Hepatocyte (in vitro differentiated cells): ENCODE measurements around the gene CDH4.

ENCODE experiments used
- EZH2 ChIP-seq: fragments of 200-600 bp; sonication (generic); IDR thresholded peaks from 2 replicates; pipeline ENCODE4 v1.6.1; 2016; ENCODE audit warnings: antibody characterized with exemption, mild to moderate bottlenecking, borderline replicate concordance
- EZH2phosphoT487 ChIP-seq: fragments of 200-600 bp; sonication (generic); IDR thresholded peaks from one replicate; pipeline ENCODE4 v1.6.1; 2018; ENCODE audit warnings: antibody characterized with exemption, mild to moderate bottlenecking, low read depth, moderate library complexity; ENCODE audit not compliant: unreplicated experiment, severe bottlenecking
- TF ChIP-seq, protein P1 (sequence below): fragments of 200-600 bp; sonication (generic); IDR thresholded peaks from 2 replicates; pipeline ENCODE4 v1.5.1; 2016; ENCODE audit warnings: antibody characterized with exemption, mild to moderate bottlenecking; ENCODE audit not compliant: poor library complexity

DNA sequence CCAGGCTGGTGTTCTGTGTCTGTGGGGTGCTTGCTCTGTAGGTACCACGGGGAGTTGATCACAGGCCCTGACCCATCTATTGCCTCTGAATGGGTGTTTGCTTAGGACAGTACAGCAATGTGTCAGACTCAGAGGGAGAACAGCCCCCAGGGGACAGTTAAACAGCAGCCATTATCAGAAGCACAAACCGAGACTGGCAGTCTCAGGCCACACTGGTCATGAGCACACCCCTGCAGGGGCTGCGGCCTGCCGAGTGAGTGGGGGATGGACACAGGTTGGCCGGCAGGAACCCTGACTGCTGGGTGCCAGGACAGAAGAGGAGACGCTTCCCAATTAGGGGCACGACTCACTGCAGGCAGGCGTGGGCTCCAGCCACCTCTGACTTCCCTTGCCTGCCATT lies 395.6 kb downstream of the CDH4 start:
- TF ChIP-seq, protein P1, sequence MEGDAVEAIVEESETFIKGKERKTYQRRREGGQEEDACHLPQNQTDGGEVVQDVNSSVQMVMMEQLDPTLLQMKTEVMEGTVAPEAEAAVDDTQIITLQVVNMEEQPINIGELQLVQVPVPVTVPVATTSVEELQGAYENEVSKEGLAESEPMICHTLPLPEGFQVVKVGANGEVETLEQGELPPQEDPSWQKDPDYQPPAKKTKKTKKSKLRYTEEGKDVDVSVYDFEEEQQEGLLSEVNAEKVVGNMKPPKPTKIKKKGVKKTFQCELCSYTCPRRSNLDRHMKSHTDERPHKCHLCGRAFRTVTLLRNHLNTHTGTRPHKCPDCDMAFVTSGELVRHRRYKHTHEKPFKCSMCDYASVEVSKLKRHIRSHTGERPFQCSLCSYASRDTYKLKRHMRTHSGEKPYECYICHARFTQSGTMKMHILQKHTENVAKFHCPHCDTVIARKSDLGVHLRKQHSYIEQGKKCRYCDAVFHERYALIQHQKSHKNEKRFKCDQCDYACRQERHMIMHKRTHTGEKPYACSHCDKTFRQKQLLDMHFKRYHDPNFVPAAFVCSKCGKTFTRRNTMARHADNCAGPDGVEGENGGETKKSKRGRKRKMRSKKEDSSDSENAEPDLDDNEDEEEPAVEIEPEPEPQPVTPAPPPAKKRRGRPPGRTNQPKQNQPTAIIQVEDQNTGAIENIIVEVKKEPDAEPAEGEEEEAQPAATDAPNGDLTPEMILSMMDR: no peak
- TF ChIP-seq EZH2 (no peak), EZH2phosphoT487 (no peak)
